ENCODE results near the gene TTC34. TPM values are rescaled to one million over a fixed set of nuclear protein-coding genes. Genes with fewer than 3 reads are reported as not detected.

TTC34 gene
- total RNA-seq, 4 donors from 2014 or later, result 0.27 to 0.62 (median 0.58) TPM; not detected in 1

- H3K27ac ChIP-seq, result no peak overlapping the region
- peaks cover 45% of the 10 kb centered on the region for H3K27me3 ChIP-seq
- 83% methylated on average over 1 of the region's 15 CpGs; no CpG with 5 or more reads in 1 of the 2 donors for WGBS, 2 donors (ENCODE audit: low coverage in 1 of 2)
- ATAC-seq, result no peak
- H3K9me3 ChIP-seq, result peaks cover 0 to under 1% (median 0%) of the 10 kb centered on the region in 3 donors
- peaks cover 0 to 18% of the 10 kb centered on the region in 2 donors for H3K36me3 ChIP-seq
- H3K4me3 ChIP-seq, result no peak overlapping the region
- H3K4me1 ChIP-seq, result peaks cover 0 to 24% (median 4%) of the 10 kb centered on the region in 3 donors
- no peak for TF ChIP-seq POLR2A (IDR thresholded peaks at IDR 0.05)
- TF ChIP-seq CTCF (IDR thresholded peaks at IDR 0.05), result no peak
- no peak for TF ChIP-seq EP300 (IDR thresholded peaks at IDR 0.05)
- no peak for TF ChIP-seq POLR2AphosphoS5 (IDR thresholded peaks at IDR 0.05)
These were observed 208.8 kb downstream of the TTC34 start for GRCh38 chr1:2592672-2593071.

- TF ChIP-seq CTCF (IDR thresholded peaks at IDR 0.05), result no peak
- TF ChIP-seq POLR2A (IDR thresholded peaks at IDR 0.05), result no peak
- TF ChIP-seq EP300 (IDR thresholded peaks at IDR 0.05), result no peak
- no peak for TF ChIP-seq POLR2AphosphoS5 (IDR thresholded peaks at IDR 0.05)
- WGBS, 2 donors (ENCODE audit: low coverage in 1 of 2), result no CpG with 5 or more reads among the region's 12 CpGs
- no peak for ATAC-seq
- Histone ChIP-seq H3K4me3 (no peak overlapping the region), H3K9me3 (no peaks in the 10 kb centered on the region), H3K4me1 (peaks cover 0 to 34% (median 9%) of the 10 kb centered on the region in 3 donors), H3K27ac (no peak overlapping the region), H3K36me3 (peaks cover 0 to 18% of the 10 kb centered on the region in 2 donors), H3K27me3 (peaks cover 44% of the 10 kb centered on the region)
These were observed 209.8 kb downstream of the TTC34 start for GRCh38 chr1:2591581-2592261.

- no peak for TF ChIP-seq EP300 (IDR thresholded peaks at IDR 0.05)
- no peak for TF ChIP-seq POLR2A (IDR thresholded peaks at IDR 0.05)
- no peak for TF ChIP-seq POLR2AphosphoS5 (IDR thresholded peaks at IDR 0.05)
- no peak for TF ChIP-seq CTCF (IDR thresholded peaks at IDR 0.05)
- Histone ChIP-seq H3K9me3 (no peaks in the 10 kb centered on the region), H3K4me3 (no peak overlapping the region), H3K27me3 (peaks cover 38% of the 10 kb centered on the region), H3K27ac (no peak overlapping the region), H3K4me1 (peaks cover 0 to 35% (median 9%) of the 10 kb centered on the region in 3 donors), H3K36me3 (peaks cover 0 to 18% of the 10 kb centered on the region in 2 donors)
- 80 to 83% methylated on average over 2 to 4 of the region's 5 CpGs for WGBS, 2 donors (ENCODE audit: low coverage in 1 of 2)
- ATAC-seq, result no peak
These were observed 210.3 kb downstream of the TTC34 start for GRCh38 chr1:2591233-2591580.

GRCh38 chr1:2590233-2591141, 211.0 kb downstream of the TTC34 start:
- peaks cover 31% of the 10 kb centered on the region for H3K27me3 ChIP-seq
- H3K36me3 ChIP-seq, result peaks cover 0 to 18% of the 10 kb centered on the region in 2 donors
- peaks cover 0 to 36% (median 9%) of the 10 kb centered on the region in 3 donors for H3K4me1 ChIP-seq
- no peak overlapping the region for H3K27ac ChIP-seq
- TF ChIP-seq CTCF (IDR thresholded peaks at IDR 0.05) (no peak), POLR2A (IDR thresholded peaks at IDR 0.05) (no peak), POLR2AphosphoS5 (IDR thresholded peaks at IDR 0.05) (no peak), EP300 (IDR thresholded peaks at IDR 0.05) (no peak)
- H3K9me3 ChIP-seq, result no peaks in the 10 kb centered on the region
- 93% methylated on average over 3 of the region's 31 CpGs; no CpG with 5 or more reads in 1 of the 2 donors for WGBS, 2 donors (ENCODE audit: low coverage in 1 of 2)
- no peak overlapping the region for H3K4me3 ChIP-seq
- no peak for ATAC-seq

Data from gastroesophageal sphincter (tissue), 4 donors.